Loucy (cell line): Measurements from ENCODE around the gene GTPBP4.

Source experiments
- H2AFZ ChIP-seq: fragments of 200-600 bp; sonication (generic); 2 replicates; pipeline ENCODE4 v1.6.0; 2016; ENCODE audit warnings: antibody characterized with exemption, mild to moderate bottlenecking, low read length, moderate library complexity
- H3F3A ChIP-seq: fragments of 200-600 bp; 2 replicates; pipeline ENCODE4 v1.6.0; 2016; ENCODE audit warnings: antibody characterized with exemption, low read depth, mild to moderate bottlenecking
- H3K27me3 ChIP-seq: fragments of 200-600 bp; sonication (generic); 2 replicates; pipeline ENCODE4 v1.6.1; 2014; ENCODE audit warnings: low read length, mild to moderate bottlenecking; ENCODE audit not compliant: insufficient read depth, poor library complexity, severe bottlenecking
- H3K36me3 ChIP-seq: fragments of 200-600 bp; sonication (generic); 2 replicates; pipeline ENCODE4 v1.6.1; 2016; ENCODE audit warnings: low read length; ENCODE audit not compliant: insufficient read depth
- H3K4me1 ChIP-seq: fragments of 200-600 bp; sonication (generic); 2 replicates; pipeline ENCODE4 v1.5.1; 2014; ENCODE audit warnings: low read length, mild to moderate bottlenecking; ENCODE audit not compliant: insufficient read depth, poor library complexity, severe bottlenecking
- H3K4me2 ChIP-seq: fragments of 200-600 bp; sonication (generic); 2 replicates; pipeline ENCODE4 v1.6.0; 2014; ENCODE audit warnings: antibody characterized with exemption, low read length, low read depth, mild to moderate bottlenecking; ENCODE audit not compliant: poor library complexity, severe bottlenecking
- H3K4me3 ChIP-seq: fragments of 200-600 bp; sonication (generic); 2 replicates; pipeline ENCODE4 v1.5.1; 2014; ENCODE audit warnings: low read length, mild to moderate bottlenecking, mixed read lengths; ENCODE audit not compliant: poor library complexity, severe bottlenecking
- H3K79me2 ChIP-seq: fragments of 200-600 bp; sonication (generic); 2 replicates; pipeline ENCODE4 v1.6.1; 2014; ENCODE audit warnings: low read length; ENCODE audit not compliant: insufficient read depth
- H3K9ac ChIP-seq: fragments of 200-600 bp; sonication (generic); 2 replicates; pipeline ENCODE4 v1.6.0; 2014; ENCODE audit warnings: mild to moderate bottlenecking, low read depth, low read length, moderate library complexity; ENCODE audit not compliant: poor library complexity, severe bottlenecking
- H3K9me2 ChIP-seq: fragments of 200-600 bp; sonication (generic); replicated peaks from 2 replicates; pipeline ENCODE4 v1.6.1; 2016; ENCODE audit warnings: low read depth, low read length, mixed read lengths
- H3K9me3 ChIP-seq: fragments of 200-600 bp; sonication (generic); 2 replicates; pipeline ENCODE4 v1.6.1; 2014; ENCODE audit warnings: mild to moderate bottlenecking, antibody characterized with exemption, low read length, low read depth; ENCODE audit not compliant: insufficient read depth
- H4K20me1 ChIP-seq: fragments of 200-600 bp; sonication (generic); 2 replicates; pipeline ENCODE4 v1.6.0; 2014; ENCODE audit warnings: antibody characterized with exemption, low read length, mild to moderate bottlenecking; ENCODE audit not compliant: insufficient read depth, poor library complexity, severe bottlenecking
- CTCF ChIP-seq: fragments of 200-600 bp; sonication (generic); conservative IDR thresholded peaks from 2 replicates; pipeline ENCODE4 v1.5.1; 2014; ENCODE audit warnings: mild to moderate bottlenecking, antibody characterized with exemption, low read length
- EZH2phosphoT487 ChIP-seq: fragments of 200-600 bp; IDR thresholded peaks from 2 replicates; pipeline ENCODE4 v1.6.1; 2018; ENCODE audit warnings: antibody characterized with exemption, mild to moderate bottlenecking, moderate library complexity, borderline replicate concordance

Gene GTPBP4

GRCh38 chr10:944034-944831 lies 44.0 kb upstream of the GTPBP4 start:
- H3K9ac ChIP-seq: no peak overlapping the region
- H4K20me1 ChIP-seq: no peaks in the 10 kb centered on the region
- peak overlapping the region; percentile 1; the same call in 1 of the 2 replicates for H2AFZ ChIP-seq
- H3K4me3 ChIP-seq: no peak overlapping the region
- TF ChIP-seq CTCF: no peak
- TF ChIP-seq EZH2phosphoT487: no peak
- no peaks in the 10 kb centered on the region for H3K27me3 ChIP-seq
- no peaks in the 10 kb centered on the region for H3K36me3 ChIP-seq
- peaks cover 18% of the 10 kb centered on the region for H3K4me1 ChIP-seq
- H3K4me2 ChIP-seq: peak overlapping the region; percentile 8
- no peaks in the 10 kb centered on the region for H3K9me3 ChIP-seq
- H3K9me2 ChIP-seq: no peaks in the 10 kb centered on the region
- H3F3A ChIP-seq: peaks cover 4% of the 10 kb centered on the region; the same call in 1 of the 2 replicates
- H3K79me2 ChIP-seq: no peaks in the 10 kb centered on the region

- no peaks in the 10 kb centered on the region for H3K9me3 ChIP-seq
- H3K27me3 ChIP-seq: no peaks in the 10 kb centered on the region
- H3K4me1 ChIP-seq: peaks cover 8% of the 10 kb centered on the region
- H3K9ac ChIP-seq: no peak overlapping the region
- no peaks in the 10 kb centered on the region for H3F3A ChIP-seq
- H3K4me2 ChIP-seq: no peak overlapping the region
- H3K79me2 ChIP-seq: no peaks in the 10 kb centered on the region
- no peaks in the 10 kb centered on the region for H3K36me3 ChIP-seq
- no peaks in the 10 kb centered on the region for H4K20me1 ChIP-seq
- no peaks in the 10 kb centered on the region for H3K9me2 ChIP-seq
- H3K4me3 ChIP-seq: no peak overlapping the region
- H2AFZ ChIP-seq: no peak overlapping the region
- TF ChIP-seq CTCF (no peak), EZH2phosphoT487 (no peak)
Observed at GRCh38 chr10:945778-946177, 42.5 kb upstream of the GTPBP4 start.

GRCh38 chr10:947051-947450 lies 41.2 kb upstream of the GTPBP4 start:
- Histone ChIP-seq H2AFZ (no peak overlapping the region), H4K20me1 (no peaks in the 10 kb centered on the region), H3F3A (no peaks in the 10 kb centered on the region), H3K9ac (no peak overlapping the region), H3K4me3 (no peak overlapping the region), H3K9me3 (no peaks in the 10 kb centered on the region), H3K36me3 (no peaks in the 10 kb centered on the region), H3K4me2 (no peak overlapping the region), H3K4me1 (peaks cover 8% of the 10 kb centered on the region), H3K27me3 (no peaks in the 10 kb centered on the region), H3K9me2 (no peaks in the 10 kb centered on the region), H3K79me2 (no peaks in the 10 kb centered on the region)
- TF ChIP-seq EZH2phosphoT487 (no peak), CTCF (no peak)
